Urinary bladder (tissue), 2 donors: ENCODE data around the gene HAP1. TPM values are rescaled to one million over a fixed set of nuclear protein-coding genes. Genes with fewer than 3 reads are reported as not detected.

ENCODE experiments used
- polyA plus RNA-seq: library from polyadenylated mRNA; stranded (reverse); fragments of 200-250 nt; gene quantifications from one replicate; pipeline ENCODE4 v1.2.3, GENCODE V29; 2013
- small RNA-seq: library from RNA; depleted of rRNA; stranded (forward); fragments of <200 nt; gene quantifications from one replicate; pipeline ENCODE3, GENCODE V24; 2014
- total RNA-seq: library from RNA; depleted of rRNA; stranded (reverse); fragments of >200 nt; gene quantifications from one replicate; pipeline ENCODE4 v1.2.3, GENCODE V29; 2014
- donor health status: healthy.

HAP1 gene
- total and polyA plus RNA-seq, 2 donors, result 0.27 TPM; not detected in 1

Small RNAs within 50 kb of the gene (small RNA-seq; reads per million reads assigned to genes)
- gene RN7SL399P (not detected), gene RNA5SP442 (not detected)

Other genes starting within 250 kb of the HAP1 start
- not detected for gene KRT36, start 244.7 kb downstream of the HAP1 start, total RNA-seq
- not detected for gene KRT36, start 244.7 kb downstream of the HAP1 start, polyA plus RNA-seq
- gene KRT13, start 229.0 kb downstream of the HAP1 start, total RNA-seq, result 356 TPM
- gene KRT13, start 229.0 kb downstream of the HAP1 start, polyA plus RNA-seq, result 401 TPM
- 4.7 TPM for gene KRT15, start 215.8 kb downstream of the HAP1 start, total RNA-seq
- 11.9 TPM for gene KRT15, start 215.8 kb downstream of the HAP1 start, polyA plus RNA-seq
- gene KRT19, start 206.3 kb downstream of the HAP1 start, total RNA-seq, result 299 TPM
- gene KRT19, start 206.3 kb downstream of the HAP1 start, polyA plus RNA-seq, result 418 TPM
- not detected for gene KRT9, start 162.6 kb downstream of the HAP1 start, total RNA-seq
- gene KRT9, start 162.6 kb downstream of the HAP1 start, polyA plus RNA-seq, result not detected
- gene KRT14, start 147.7 kb downstream of the HAP1 start, total RNA-seq, result not detected
- gene KRT14, start 147.7 kb downstream of the HAP1 start, polyA plus RNA-seq, result 0.14 TPM
- gene KRT16, start 121.9 kb downstream of the HAP1 start, total RNA-seq, result not detected
- gene KRT16, start 121.9 kb downstream of the HAP1 start, polyA plus RNA-seq, result 0.20 TPM
- 33.5 TPM for gene KRT17, start 110.1 kb downstream of the HAP1 start, total RNA-seq
- gene KRT17, start 110.1 kb downstream of the HAP1 start, polyA plus RNA-seq, result 72.1 TPM
- gene EIF1, start 45.8 kb downstream of the HAP1 start, total RNA-seq, result 96.6 TPM
- gene EIF1, start 45.8 kb downstream of the HAP1 start, polyA plus RNA-seq, result 649 TPM
- not detected for gene GAST, start 22.3 kb downstream of the HAP1 start, total RNA-seq
- not detected for gene GAST, start 22.3 kb downstream of the HAP1 start, polyA plus RNA-seq
- 51.4 TPM for gene JUP, start 52.1 kb upstream of the HAP1 start, total RNA-seq
- 53.8 TPM for gene JUP, start 52.1 kb upstream of the HAP1 start, polyA plus RNA-seq
- gene P3H4, start 77.3 kb upstream of the HAP1 start, total RNA-seq, result 32.1 TPM
- 11.5 TPM for gene P3H4, start 77.3 kb upstream of the HAP1 start, polyA plus RNA-seq
- 166 TPM for gene FKBP10, start 78.4 kb upstream of the HAP1 start, total RNA-seq
- 84.5 TPM for gene FKBP10, start 78.4 kb upstream of the HAP1 start, polyA plus RNA-seq
- 40.8 TPM for gene NT5C3B, start 101.6 kb upstream of the HAP1 start, total RNA-seq
- 67.9 TPM for gene NT5C3B, start 101.6 kb upstream of the HAP1 start, polyA plus RNA-seq
- 0.48 TPM for gene KLHL10, start 103.2 kb upstream of the HAP1 start, total RNA-seq
- 0.71 TPM for gene KLHL10, start 103.2 kb upstream of the HAP1 start, polyA plus RNA-seq
- gene KLHL11, start 130.8 kb upstream of the HAP1 start, total RNA-seq, result 35.0 TPM
- gene KLHL11, start 130.8 kb upstream of the HAP1 start, polyA plus RNA-seq, result 3.8 TPM
- gene ACLY, start 184.3 kb upstream of the HAP1 start, total RNA-seq, result 64.1 TPM
- 51.7 TPM for gene ACLY, start 184.3 kb upstream of the HAP1 start, polyA plus RNA-seq
- gene ODAD4, start 196.0 kb upstream of the HAP1 start, total RNA-seq, result 1.4 TPM
- 2.0 TPM for gene ODAD4, start 196.0 kb upstream of the HAP1 start, polyA plus RNA-seq
- gene CNP, start 232.2 kb upstream of the HAP1 start, total RNA-seq, result 28.7 TPM
- gene CNP, start 232.2 kb upstream of the HAP1 start, polyA plus RNA-seq, result 66.6 TPM